Caco-2 (cell line): ENCODE measurements around the gene LRRN1. TPM values are rescaled to one million over a fixed set of nuclear protein-coding genes. Genes with fewer than 3 reads are reported as not detected.

Experiments
- BruUV-seq: library from RNA; stranded (reverse); fragments of 400-500 nt; replicated peaks from 2 replicates; lab custom pipeline; 2021; lab: Mats Ljungman, UMichigan
- CTCF ChIA-PET: fragments of 300-600 bp; sonication (Branson Sonifier 250); formaldehyde crosslinking; loops from one replicate; lab custom pipeline; 2022; ENCODE audit warnings: antibody characterized with exemption; lab: Charles Lee
- POLR2A ChIA-PET: fragments of 300-600 bp; sonication (Branson Sonifier 250); formaldehyde crosslinking; loops from one replicate; lab custom pipeline; 2022; ENCODE audit warnings: antibody characterized with exemption; lab: Charles Lee
- DNase-seq, 2 experiments: peaks; one replicate each; pipeline versions ENCODE4 v3.0.0 to v3.0.0-alpha.2; 2020 to 2022
- H3K27me3 ChIP-seq: replicated peaks from 2 replicates; pipeline ENCODE4 v1.6.0; 2011; ENCODE audit warnings: low read length; ENCODE audit not compliant: control insufficient read depth, insufficient read depth
- H3K36me3 ChIP-seq: 2 replicates; pipeline ENCODE4 v1.5.1; 2011; ENCODE audit warnings: low read length; ENCODE audit not compliant: control insufficient read depth, insufficient read depth
- H3K4me1 ChIP-seq: fragments of 250-450 bp; sonication (Bioruptor Pico); 2 replicates; pipeline ENCODE4 v1.5.1; 2020; ENCODE audit warnings: mild to moderate bottlenecking
- H3K4me3 ChIP-seq: 2 replicates; pipeline ENCODE4 v1.5.1; 2011; ENCODE audit warnings: low read depth, mild to moderate bottlenecking, control low read depth, low read length
- H3K9me3 ChIP-seq: fragments of 250-450 bp; sonication (Bioruptor Pico); 2 replicates; pipeline ENCODE4 v1.5.1; 2020; ENCODE audit warnings: mild to moderate bottlenecking, moderate library complexity
- H3K27ac Mint-ChIP-seq: one replicate; pipeline ENCODE4 v1.8.0; 2022; ENCODE audit warnings: mixed read lengths; ENCODE audit not compliant: unreplicated experiment
- H3K27me3 Mint-ChIP-seq: one replicate; pipeline ENCODE4 v1.8.0; 2022; ENCODE audit warnings: mixed read lengths; ENCODE audit not compliant: insufficient read depth, unreplicated experiment
- H3K36me3 Mint-ChIP-seq: one replicate; pipeline ENCODE4 v1.8.0; 2022; ENCODE audit warnings: mild to moderate bottlenecking, mixed read lengths; ENCODE audit not compliant: insufficient read depth, unreplicated experiment
- H3K4me1 Mint-ChIP-seq: one replicate; pipeline ENCODE4 v1.8.0; 2022; ENCODE audit warnings: low read depth, mixed read lengths; ENCODE audit not compliant: unreplicated experiment
- H3K4me3 Mint-ChIP-seq: one replicate; pipeline ENCODE4 v1.8.0; 2022; ENCODE audit warnings: mild to moderate bottlenecking, moderate library complexity, mixed read lengths; ENCODE audit not compliant: unreplicated experiment
- H3K9me3 Mint-ChIP-seq: one replicate; pipeline ENCODE4 v1.8.0; 2022; ENCODE audit warnings: mixed read lengths; ENCODE audit not compliant: unreplicated experiment
- intact Hi-C: fragments of 100-400 bp; cut with micrococcal nuclease; formaldehyde crosslinking; loops from one replicate; pipeline ENCODE4 v1.10.0; 2022; ENCODE audit not compliant: unreplicated experiment
- total RNA-seq: library from RNA; stranded (reverse); gene quantifications from 2 replicates; pipeline ENCODE4 v1.2.3, GENCODE V29; 2022
- TF ChIP-seq, protein P1 (sequence below), 2 experiments: fragments of 200-600 bp in 1 of 2; IDR thresholded peaks; 1 replicate in 1 of 2; 2 replicates in 1 of 2; pipeline versions ENCODE4 v1.5.1 to v1.8.0; 2011 to 2022; ENCODE audit warnings: antibody characterized with exemption in 1 of 2, control low read depth in 1 of 2, inconsistent platforms in 1 of 2, low read depth in 1 of 2, low read length in 1 of 2, mild to moderate bottlenecking in 1 of 2, moderate library complexity in 1 of 2; ENCODE audit not compliant: insufficient read depth in 1 of 2, severe bottlenecking in 1 of 2, unreplicated experiment in 1 of 2

The LRRN1 gene
- total RNA-seq, 1 experiment from 2014 or later: 0.84 TPM

- H3K36me3 ChIP-seq: no peaks in the 10 kb centered on the region
- no peaks in the 10 kb centered on the region for H3K9me3 ChIP-seq
- Mint-ChIP-seq H3K36me3 (no peaks in the 10 kb centered on the region), H3K4me1 (no peaks in the 10 kb centered on the region), H3K9me3 (no peaks in the 10 kb centered on the region), H3K27me3 (peaks cover 4% of the 10 kb centered on the region), H3K27ac (no peak overlapping the region), H3K4me3 (no peak overlapping the region)
- DNase-seq: no peak
- CTCF ChIA-PET: no interaction called here
- POLR2A ChIA-PET: no interaction called here
- intact Hi-C loops: no loop called here
- TF ChIP-seq, protein P1, sequence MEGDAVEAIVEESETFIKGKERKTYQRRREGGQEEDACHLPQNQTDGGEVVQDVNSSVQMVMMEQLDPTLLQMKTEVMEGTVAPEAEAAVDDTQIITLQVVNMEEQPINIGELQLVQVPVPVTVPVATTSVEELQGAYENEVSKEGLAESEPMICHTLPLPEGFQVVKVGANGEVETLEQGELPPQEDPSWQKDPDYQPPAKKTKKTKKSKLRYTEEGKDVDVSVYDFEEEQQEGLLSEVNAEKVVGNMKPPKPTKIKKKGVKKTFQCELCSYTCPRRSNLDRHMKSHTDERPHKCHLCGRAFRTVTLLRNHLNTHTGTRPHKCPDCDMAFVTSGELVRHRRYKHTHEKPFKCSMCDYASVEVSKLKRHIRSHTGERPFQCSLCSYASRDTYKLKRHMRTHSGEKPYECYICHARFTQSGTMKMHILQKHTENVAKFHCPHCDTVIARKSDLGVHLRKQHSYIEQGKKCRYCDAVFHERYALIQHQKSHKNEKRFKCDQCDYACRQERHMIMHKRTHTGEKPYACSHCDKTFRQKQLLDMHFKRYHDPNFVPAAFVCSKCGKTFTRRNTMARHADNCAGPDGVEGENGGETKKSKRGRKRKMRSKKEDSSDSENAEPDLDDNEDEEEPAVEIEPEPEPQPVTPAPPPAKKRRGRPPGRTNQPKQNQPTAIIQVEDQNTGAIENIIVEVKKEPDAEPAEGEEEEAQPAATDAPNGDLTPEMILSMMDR (IDR thresholded peaks at IDR 0.05; ENCODE audit: insufficient read depth in 1 of 2, low read depth in 1 of 2, low read length in 1 of 2, severe bottlenecking in 1 of 2, unreplicated experiment in 1 of 2): no peak
- no peaks in the 10 kb centered on the region for H3K4me1 ChIP-seq
- BruUV-seq: no TSS peak
- no peak overlapping the region for H3K4me3 ChIP-seq
- H3K27me3 ChIP-seq: no peaks in the 10 kb centered on the region
Observed at GRCh38 chr3:3783210-3783609, 16.0 kb upstream of the LRRN1 start.

DNA sequence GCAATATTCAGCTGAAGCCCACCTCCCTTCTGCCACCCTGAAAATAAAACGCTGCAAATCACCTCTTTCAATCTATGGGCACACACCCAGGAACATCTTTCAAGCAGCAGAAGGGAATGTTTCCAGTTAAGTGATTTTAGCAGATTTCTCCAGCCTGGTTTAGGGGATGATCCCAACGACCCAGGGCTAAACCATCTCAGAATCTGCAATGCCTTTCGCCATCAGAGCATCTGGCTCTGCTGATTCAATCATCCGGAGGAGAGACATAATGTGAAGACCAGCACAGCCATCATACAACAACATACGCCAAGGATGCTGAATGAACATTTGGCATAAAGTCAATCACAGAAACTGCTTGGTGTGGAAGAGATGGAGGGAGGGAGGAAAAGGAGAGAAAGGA is 15.5 kb upstream of the LRRN1 start:
- no peaks in the 10 kb centered on the region for H3K9me3 Mint-ChIP-seq
- CTCF ChIA-PET: no interaction called here
- H3K27me3 Mint-ChIP-seq: peaks cover 4% of the 10 kb centered on the region

DNA sequence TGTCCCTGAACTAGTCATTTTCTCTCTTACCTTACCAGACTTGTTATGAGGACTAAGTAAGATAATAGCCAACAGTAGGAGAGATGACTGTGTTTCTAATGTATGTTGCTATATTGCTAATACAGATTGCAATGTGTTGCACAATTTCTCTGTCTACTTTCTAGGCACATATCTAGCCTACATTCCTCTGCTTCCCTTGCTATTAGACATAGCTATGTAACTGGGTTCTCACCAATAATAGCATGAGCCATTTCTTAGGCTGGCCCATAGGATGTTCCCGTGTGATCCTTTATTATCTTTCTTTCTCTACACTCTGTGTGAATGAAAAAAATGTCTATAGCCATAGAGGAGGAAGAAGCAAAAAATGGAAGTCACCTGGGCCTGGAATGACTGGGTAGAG is 6.8 kb upstream of the LRRN1 start:
- TF ChIP-seq, protein P1 (IDR thresholded peaks at IDR 0.05; ENCODE audit: insufficient read depth in 1 of 2, low read depth in 1 of 2, low read length in 1 of 2, severe bottlenecking in 1 of 2, unreplicated experiment in 1 of 2): no peak
- ChIA-PET CTCF (no interaction called here), POLR2A (no interaction called here)
- peaks cover 13% of the 10 kb centered on the region for H3K9me3 Mint-ChIP-seq
- H3K4me3 Mint-ChIP-seq: no peak overlapping the region
- intact Hi-C loops: no loop called here
- Histone ChIP-seq H3K27me3 (no peaks in the 10 kb centered on the region), H3K4me1 (no peaks in the 10 kb centered on the region), H3K9me3 (no peaks in the 10 kb centered on the region), H3K4me3 (no peak overlapping the region), H3K36me3 (no peaks in the 10 kb centered on the region)
- peaks cover 4% of the 10 kb centered on the region for H3K27me3 Mint-ChIP-seq
- H3K36me3 Mint-ChIP-seq: no peaks in the 10 kb centered on the region
- no peak for DNase-seq
- BruUV-seq: no TSS peak
- no peak overlapping the region for H3K27ac Mint-ChIP-seq
- no peaks in the 10 kb centered on the region for H3K4me1 Mint-ChIP-seq

More for the DNA sequence above, 15.5 kb upstream of the LRRN1 start:
- no peaks in the 10 kb centered on the region for H3K4me1 Mint-ChIP-seq
- no peaks in the 10 kb centered on the region for H3K36me3 Mint-ChIP-seq
- Histone ChIP-seq H3K27me3 (no peaks in the 10 kb centered on the region), H3K4me3 (no peak overlapping the region), H3K36me3 (no peaks in the 10 kb centered on the region), H3K4me1 (no peaks in the 10 kb centered on the region), H3K9me3 (no peaks in the 10 kb centered on the region)
- POLR2A ChIA-PET: no interaction called here
- no TSS peak for BruUV-seq
- TF ChIP-seq, protein P1 (IDR thresholded peaks at IDR 0.05; ENCODE audit: insufficient read depth in 1 of 2, low read depth in 1 of 2, low read length in 1 of 2, severe bottlenecking in 1 of 2, unreplicated experiment in 1 of 2): no peak
- intact Hi-C loops: no loop called here
- no peak overlapping the region for H3K27ac Mint-ChIP-seq
- no peak overlapping the region for H3K4me3 Mint-ChIP-seq
- DNase-seq: no peak
